GM21515 (cell line): ENCODE measurements around the gene FAM3D.

Source experiments
- ATAC-seq: cut with Tn5 transposase; IDR thresholded peaks from one replicate; pipeline ENCODE4 v1.9.1; 2021; ENCODE audit not compliant: unreplicated experiment

FAM3D gene

DNA sequence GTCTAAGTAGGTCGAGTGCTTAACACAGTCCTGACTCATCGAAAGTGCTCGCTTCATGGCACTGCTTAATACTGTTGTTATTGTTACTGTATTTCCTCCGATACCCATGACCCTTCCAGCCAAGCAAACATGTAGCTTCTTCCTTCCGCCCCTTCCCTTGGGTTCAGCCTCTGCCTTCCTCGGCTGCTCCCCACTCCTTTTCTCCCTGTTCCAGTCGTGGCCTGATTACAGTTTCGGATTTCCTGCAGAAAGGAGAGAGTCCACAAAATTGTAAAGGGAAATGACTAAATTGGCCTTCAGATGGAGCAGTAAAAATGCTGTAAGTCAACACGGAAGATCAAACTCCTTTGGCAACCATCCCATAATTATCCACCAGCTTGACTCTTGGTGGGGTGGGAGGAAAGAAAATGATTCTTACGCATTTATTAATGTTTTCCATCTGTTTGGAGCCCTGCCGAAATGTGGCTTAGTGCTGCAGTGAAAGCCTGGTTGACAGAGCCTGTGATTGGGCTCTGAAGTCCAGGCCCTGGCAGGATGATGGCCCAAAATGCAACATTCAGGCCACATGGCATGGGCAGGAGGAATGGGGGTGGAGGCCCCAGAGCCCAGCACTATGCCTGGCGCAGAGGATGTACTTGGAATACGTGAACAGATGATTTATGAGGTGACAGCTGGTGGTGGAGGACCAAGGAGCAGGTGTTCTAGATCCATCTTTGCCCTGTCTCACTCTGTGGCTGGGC, 37.6 kb downstream of the FAM3D start:
- ATAC-seq, result no peak

DNA sequence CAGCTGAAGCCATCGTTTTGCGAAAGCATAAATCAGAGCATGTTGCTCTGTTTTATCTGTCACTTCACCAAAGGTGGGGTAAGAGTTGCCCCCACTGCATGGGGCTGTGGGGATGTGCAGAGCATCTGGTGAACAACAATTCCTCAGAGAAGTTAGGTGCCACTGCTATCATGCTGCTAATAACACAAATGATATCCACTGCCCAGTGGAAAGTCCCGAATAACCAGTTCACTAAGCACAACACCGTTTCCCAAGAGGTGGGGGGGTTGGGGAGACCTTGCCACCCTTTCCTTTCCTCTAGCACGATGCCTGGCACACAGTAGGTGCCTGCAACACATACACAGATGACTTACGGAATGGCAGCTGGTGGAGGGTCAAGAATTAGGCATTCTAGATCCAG, 38.6 kb downstream of the FAM3D start:
- ATAC-seq, result no peak

DNA sequence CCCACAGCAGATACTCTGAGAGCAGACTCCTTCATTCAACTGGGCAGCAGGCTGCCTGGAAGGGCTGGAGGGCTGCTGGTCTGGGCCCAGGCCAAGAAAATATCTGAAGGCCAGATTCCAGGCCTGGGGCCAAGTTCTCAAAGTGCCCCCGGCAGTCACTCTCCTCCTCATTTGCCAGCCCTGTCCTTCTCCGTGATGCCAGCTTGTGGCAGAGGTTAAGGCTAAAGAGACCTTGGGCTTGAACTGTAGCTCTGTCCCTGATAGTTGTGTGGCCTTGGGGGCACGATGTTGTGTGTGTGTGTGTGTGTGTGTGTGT, 39.0 kb downstream of the FAM3D start:
- ATAC-seq, result no peak

DNA sequence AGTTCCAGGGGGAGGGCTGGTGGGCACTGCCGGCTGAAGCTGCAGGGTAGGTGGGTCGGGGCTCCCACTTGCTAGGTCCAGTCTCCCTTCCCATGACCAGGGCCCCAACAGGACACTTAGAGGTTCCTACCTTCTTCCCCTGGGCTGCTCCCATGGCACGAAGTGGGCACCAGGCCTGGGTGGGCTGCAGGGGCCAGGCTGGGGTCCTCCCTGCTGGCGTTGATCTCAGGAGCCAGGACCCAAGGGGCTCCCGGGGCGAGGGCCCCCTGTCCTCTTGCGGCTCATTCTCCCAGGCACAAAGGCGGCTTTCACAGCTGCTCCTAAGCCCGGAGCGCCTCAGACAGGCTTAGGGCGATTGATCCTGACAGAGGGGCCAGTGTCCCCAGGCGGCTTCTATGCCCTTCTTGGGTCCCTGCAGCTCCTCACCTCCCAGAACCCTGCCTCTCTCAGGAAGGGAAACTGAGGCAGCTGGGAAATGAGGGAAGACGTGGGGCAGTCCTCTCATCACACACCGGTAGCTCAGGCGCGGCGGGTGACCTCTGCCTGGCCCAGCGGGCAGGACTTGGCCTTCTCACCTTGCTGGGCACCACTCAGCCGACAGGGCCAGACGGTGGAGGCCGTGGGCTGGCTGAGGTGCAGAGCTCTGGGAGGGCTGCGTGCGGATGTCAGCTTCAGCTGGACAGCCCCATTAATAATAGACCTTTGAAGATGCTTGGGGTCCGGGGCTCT, 39.6 kb downstream of the FAM3D start:
- no peak for ATAC-seq

DNA sequence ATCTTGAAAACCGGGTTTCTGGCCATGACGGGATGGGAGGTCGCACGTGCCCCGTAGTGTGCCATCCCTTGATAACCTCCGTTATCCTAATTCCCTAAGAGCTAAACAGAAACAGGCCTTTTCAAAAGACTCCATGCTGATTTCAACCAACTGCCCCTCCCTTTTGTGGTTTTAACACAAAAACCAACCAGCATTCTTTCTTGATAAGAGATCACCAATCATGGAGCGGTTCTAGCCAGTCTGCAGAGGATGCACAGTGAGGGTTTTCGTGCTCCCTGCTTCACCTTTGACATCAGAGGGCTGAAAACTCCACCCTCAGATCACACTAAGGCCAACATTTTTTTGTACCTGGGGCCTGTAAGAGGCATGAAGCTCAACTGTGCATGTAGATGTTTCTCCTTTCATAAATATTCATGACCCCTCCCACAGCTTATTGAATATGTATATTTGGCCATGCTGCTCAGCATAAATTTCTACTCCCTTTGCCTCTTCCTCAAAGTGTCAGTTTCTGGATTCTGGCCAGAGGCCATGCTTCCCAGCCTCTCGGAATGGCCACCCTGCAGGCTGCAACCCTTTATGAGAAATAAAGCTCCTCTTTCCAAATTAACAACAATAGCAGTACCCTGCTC, 41.3 kb downstream of the FAM3D start:
- ATAC-seq, result no peak

DNA sequence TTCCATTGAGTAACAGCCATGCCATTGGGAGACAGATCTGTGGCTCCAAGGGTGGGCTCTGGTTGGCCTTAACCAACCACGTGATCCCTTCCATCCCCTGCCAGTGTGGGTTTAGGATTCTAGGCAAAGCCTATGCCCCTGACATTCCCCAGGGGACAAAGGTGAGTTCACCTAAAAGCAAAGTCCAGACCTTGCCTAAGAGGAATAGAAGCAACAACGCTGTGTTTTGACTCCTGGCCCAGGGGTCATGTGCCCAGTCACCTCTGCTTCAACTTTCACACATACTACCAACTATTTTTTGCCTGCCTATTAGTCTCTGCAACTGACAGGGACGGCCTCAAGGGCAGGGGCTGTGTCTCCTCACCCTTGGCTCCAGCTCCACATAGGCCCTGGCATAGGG, 42.0 kb downstream of the FAM3D start:
- ATAC-seq, result no peak

DNA sequence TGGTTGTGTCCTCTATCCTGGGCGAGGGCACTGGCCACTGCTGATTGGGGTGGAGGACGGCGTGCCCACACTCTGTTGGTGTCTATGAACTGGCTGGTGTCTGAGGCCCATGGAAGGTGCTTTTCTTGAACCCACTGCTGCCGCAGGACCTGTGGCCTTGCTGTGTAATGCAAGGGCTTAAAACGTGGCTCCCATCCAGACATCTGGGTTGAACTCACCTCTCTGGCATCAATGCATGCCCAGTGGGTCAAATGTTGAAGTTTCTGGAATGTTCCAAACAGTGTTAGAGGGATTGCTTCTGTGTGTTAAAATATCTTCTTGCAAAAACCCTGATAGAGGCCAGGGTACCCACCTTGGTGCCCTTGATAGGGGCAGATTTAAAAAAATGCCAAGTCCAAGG, 42.6 kb downstream of the FAM3D start:
- ATAC-seq, result no peak

DNA sequence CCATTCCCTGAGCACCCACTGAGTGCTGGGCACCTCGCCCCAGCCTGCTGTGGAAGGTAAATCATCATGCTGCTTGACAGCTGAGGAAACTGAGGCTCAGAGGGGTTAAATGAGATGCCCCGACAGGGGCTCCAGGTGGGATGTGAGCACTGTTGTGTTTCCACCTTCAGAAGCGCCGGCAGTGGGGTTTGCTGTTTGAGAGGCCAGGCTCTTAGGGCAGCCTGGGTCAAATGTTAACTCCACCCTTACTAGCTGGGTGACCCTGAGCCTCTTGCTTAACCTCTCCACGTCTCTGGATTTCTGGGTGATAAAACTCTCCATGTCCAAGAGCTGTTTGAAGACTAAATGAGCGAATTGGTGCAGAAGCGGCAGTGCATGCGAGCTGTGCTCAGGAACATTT, 43.1 kb downstream of the FAM3D start:
- no peak for ATAC-seq

DNA sequence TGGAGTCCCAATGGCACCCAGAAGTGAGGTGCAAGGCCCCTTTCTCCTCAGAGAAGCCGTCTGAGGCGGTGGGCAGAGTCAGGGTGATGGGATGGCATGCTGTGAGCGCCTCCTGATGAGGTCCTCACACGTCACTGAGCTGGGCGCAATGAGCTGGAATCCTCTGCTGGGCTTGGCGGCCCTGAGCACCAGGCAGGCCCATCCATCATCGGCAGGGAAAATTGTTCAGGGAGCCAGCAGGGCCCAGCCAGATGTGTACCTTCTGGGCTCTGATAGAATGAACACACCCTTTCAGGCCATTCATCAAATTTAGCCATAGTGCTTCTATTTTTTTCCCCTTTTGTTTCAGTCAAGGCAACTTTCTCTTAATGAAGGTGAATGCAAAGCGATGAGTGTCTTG, 43.7 kb downstream of the FAM3D start:
- ATAC-seq, result no peak

DNA sequence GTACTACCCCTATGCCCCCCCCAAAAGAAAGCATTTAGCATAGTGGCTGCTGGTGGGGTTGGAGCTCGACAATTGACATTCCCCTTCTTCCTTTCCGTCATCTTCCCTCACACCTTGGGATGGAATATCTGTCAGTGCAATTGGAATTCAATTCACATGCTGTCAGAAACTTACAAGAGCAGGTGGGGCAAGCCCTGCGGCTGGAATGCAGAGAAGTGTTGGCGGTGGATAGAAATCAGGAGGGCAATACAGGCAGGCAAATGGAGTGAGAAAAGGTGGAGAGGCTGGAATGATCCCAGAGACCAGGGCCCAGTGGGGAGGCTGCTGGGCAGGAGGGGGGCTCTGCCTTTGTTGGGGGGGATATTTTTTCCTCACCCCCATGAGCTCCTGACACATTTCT, 44.1 kb downstream of the FAM3D start:
- ATAC-seq, result no peak

DNA sequence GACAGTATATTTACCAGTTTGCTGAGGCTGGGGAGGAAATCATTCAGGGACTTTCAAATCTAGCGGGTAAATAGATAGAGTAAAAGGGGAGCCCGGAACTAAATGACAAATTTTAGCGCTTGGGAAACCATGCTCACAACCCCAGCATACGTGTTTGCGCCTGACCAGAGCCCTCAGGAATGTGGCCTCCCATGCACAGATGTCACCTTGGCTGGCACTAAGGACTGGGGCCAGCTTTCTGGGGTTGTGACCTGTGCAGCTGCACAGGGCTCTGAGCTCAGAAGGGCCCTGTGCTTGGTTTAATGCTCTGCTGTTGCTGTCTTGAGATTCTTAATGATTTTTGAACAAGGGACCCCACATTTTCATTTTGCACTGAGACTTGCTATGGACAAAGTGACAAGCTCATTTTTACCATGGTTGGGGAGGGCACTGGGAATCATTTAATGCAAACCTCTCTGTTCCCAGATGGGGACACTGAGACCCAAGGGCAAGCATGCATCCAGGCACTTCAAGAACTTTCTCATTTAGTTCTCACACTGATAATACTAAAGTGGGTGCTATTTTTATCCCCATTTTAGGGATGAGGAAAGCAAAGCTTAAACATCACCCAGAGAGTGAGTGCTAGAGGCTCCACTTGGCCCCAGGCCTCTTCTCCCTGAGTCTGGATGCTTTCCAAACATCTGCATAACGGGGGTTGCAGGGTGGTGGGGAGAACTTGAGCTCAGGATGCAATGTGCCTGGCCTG, 45.3 kb downstream of the FAM3D start:
- no peak for ATAC-seq

DNA sequence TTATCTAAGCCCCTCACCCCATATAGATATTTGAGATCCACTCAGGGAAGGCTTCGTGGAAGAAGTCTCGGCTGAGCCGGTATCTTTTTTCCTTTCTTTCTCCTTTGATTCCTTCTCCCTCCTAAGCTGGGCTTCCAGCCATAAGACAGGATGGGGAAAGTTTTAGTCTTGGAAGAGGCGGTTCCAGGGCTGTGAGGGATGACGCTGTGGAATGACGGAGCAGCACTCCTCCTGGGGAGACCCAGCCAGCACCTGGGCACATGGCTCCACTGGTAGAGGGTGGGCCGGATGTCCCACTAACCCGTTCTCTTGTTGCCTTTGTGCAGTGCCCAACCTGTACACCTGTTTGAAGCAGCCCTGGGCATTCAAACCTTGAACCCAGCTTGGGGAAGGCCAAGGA, 46.2 kb downstream of the FAM3D start:
- no peak for ATAC-seq

DNA sequence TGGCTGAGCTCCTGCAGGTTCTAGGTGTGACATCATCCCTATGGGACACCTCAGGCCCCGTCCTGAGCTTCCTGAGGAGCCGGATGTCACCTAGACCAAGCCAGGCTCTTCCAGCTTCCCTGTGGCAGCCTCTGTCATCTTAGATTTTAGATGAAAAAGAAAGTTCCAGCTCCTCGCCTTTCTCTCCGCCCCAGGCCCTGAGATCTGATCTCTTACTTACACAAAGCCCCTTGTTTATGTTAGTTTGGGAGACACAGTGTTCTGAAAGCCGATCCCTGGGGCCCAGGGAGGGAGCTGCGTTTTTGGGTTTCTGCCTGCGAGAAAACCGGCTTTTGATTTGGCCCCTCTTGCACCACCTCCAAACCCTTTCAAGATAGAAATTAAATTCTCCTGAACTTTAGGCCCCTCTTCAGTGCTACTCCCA, 49.2 kb downstream of the FAM3D start:
- ATAC-seq, result no peak

DNA sequence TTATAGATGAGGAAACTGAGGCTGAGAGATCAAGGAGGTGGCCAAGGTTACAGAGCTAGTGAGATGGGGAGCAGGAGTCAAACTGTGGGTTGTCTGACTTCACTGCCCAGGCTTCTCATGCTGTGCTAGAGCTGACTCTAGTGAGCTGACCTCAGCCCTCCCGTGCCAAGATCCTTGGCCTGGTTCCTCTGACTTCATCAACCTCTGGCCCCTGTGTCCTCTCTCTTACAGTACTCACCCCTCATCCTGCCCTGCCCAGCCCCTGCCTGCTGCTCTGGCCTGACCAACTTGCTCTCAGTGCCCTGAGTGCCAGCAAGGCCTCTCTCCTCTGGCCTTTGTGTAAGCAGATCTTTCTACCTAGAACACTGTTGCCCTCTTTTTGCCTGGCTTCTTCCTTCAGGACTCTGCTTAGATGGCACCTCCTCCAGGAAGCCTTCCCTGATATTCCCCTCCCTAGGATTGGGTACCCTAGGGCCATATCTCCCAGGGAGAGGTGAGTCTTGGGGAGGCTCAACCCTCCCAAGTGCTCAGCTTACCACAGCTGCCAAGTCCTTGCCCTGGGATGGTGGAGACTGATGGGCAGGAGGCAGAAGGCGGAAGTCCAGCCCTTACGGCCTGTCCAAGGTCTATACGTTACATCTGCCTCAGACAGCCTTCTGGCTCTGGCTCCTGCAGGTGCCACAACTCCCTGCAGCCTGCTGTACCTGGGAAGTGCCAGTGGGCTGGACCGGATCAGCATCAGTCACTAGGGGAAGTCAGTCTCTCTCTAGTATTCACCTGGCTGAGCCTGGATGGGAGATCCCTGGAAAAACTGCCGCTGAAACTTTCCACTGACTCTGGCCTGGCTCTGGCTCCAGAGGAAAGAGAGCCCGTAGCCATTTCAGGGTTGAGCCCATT, 53.1 kb downstream of the FAM3D start:
- ATAC-seq, result no peak

DNA sequence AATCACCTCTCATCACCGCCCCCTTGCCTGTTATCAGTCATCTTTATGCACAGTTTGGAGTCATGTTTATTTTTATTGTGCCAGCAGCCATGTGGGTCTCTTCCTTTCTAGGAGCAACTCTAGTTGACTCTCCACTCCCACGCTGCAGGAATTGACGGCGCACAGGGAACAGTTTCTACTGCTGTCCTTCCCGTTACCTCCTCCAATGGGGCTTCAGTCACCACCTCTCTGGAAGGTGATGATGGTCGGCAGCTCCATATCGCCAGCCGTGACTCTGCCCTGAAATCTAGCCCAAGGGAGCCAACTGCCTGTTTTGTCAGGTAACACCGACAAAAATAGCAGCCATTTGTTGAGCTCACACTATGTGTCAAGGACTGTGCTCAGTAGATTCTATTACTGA, 53.7 kb downstream of the FAM3D start:
- ATAC-seq, result no peak

DNA sequence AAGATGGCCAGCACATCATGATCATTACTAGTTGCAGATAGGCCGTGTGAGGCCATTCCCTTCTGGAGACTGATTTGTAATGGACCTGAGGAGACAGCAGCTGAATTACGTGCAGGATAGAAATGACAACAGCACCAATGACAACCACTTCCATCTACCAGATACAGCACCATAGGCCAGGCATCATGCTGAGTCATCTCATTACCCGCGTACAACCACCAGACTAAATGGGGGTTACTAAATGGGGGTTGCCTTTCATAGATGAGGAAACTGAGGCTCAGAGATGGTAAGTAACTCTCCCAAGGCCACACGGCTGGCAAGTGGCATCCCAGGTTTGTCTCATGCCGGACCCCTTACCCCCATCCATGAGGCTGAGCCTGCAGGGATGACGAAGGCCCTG, 56.6 kb downstream of the FAM3D start:
- ATAC-seq, result no peak

DNA sequence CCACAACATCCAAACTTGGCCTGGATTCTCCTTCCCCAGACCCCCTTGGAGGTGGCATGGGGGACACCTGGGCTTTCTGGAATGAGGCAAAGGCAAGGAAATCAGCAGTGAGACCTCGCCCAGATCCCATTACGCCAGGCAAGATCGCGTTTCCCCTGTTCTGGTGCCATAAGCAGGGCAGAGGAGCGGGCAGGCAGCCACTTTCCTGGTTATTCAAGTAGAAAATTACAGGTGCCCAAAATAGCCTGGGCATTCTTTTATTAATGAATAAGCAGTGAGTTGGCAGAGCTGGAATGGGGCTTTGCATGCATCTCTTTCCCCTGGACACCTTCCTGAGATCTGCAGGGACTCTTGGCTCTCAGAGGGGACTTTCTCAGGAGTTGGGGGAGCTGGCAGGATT, 57.9 kb downstream of the FAM3D start:
- no peak for ATAC-seq

DNA sequence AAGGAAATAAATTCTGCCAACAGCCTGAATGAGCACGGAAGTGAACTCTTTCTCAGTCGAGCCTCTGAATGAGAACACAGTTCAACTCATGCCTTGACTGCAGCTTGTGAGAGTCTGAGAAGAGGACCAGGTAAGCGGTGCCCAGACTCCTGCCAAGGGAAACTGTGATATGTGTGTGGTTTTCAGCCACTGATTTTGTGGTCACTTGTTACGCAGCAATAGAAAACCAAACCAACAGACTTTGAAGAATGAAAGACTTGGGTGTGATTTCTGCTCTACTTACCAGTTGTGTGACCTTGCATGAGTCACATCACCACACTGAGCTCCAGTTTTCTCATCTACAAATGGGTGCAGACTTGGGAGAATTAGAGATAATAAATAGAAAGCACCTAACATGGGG, 58.8 kb downstream of the FAM3D start:
- ATAC-seq, result no peak

DNA sequence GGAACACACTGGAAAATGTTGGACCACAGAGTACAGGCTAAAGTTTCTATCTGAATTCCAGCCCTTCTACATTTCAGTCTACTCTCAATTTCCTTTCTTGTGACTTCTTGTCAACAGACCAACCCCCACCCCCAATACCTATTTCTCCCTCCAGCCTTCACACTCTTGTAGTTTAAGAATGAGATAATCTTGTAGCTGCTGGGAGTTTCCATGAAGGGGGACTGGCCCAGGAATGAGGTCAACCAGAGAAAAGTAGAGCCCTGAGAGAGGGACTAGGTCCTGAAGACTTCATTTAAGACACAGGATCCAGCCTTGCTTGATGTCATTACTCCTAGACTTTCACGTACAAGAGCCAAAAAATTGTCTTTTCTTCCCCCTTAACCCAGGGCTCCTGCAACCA, 59.9 kb downstream of the FAM3D start:
- ATAC-seq, result no peak

DNA sequence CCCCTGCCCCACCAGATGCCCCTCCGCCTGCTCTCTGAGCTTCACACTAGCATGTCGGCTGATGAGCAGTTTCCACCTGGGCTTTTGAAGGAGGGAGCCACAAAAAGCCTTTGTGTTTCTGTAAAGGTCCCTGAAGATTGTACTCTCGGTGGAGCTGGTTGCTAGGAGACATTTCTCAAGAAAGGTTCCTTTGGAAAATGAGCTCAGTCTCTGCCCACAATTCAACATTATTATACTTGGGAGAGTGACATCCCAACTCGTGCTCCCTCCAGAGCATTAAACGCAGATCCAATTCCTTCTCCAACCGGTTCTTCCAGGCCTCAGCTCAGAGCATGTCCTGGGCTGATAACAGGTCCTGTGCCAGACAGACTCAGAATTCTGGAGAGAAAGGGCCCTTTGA, 62.5 kb downstream of the FAM3D start:
- ATAC-seq, result no peak

DNA sequence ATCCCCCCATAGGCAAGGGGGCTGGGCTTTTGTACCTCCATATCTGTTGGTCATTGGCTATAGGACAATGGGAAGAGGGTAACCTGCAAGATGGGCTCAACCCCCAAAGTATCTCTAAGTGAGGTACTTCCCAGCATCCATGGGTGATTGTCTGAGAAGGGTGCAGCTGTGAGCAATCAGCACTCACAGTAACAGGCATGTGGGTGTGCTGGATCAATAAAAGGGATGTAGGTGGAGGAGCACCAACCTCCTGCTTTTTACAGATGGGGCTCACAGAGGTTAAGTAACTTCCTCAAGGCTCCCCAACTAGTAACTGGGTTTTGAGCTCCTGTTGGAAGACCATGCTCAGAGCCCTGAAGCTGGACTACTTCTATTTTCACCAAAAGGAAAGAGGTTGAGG, 63.0 kb downstream of the FAM3D start:
- ATAC-seq, result no peak
